Measurements from ENCODE around the gene SH3PXD2A.

Gene SH3PXD2A

DNA sequence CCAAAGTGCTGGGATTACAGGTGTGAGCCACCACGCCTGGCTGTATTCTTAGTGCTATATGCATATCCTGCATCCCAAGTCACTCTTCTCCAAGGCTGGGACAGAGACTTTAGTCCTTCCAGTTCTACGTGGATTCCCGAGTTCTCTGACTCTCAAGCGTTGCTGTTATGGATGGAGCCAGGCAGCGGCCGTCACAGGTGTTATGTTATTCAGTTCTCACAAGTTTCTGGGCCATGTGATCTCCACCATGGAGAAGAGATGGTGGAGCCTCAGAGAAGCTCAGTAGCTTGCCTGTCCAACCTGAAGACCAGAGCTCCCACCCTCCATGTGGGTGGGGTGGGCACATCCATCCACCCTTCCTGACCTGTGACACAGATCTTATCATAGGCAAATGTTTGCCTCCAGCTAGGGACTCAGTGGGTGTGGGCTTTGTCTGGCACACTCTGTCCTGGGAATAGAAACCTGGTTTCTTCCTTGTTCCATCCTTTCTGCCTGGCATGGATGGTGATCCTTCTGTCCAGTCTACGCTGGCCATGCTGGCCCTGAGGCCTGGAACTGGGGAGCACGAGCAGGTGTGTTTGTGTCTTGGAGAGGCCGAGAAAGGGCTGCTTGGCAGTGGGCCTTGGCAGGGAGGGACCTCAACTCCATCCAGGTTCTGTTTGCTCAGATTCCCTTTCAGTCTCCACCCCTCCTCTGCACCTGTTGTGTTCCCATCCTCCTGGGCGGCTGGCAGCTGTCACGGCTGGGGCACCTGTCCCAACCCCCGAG lies 306.6 kb downstream of the SH3PXD2A start:
- FAIRE-seq (no peak), DNase-seq (ENCODE audit: extremely low spot score, insufficient read length, low read depth) (no peak)

DNA sequence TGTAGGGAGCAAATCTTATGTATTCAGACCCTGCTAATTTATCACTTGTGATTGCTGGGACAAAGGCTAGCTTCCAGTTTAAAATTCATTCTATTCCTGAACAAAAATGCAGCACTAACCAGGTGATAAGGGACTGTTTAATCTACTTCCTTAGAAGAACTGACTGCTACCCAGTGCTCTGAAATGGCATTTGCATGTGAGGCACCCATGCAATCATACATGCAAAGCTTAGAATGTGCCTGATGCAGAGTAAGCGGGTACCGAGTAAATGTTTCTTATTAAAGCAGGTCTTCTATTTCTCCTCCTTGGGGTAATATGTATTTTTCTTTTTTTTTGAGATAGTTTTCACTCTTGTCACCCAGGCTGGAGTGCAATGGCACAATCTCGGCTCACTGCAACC lies 307.4 kb downstream of the SH3PXD2A start:
- DNase-seq (ENCODE audit: extremely low spot score, insufficient read length, low read depth) (no peak), FAIRE-seq (no peak)

DNA sequence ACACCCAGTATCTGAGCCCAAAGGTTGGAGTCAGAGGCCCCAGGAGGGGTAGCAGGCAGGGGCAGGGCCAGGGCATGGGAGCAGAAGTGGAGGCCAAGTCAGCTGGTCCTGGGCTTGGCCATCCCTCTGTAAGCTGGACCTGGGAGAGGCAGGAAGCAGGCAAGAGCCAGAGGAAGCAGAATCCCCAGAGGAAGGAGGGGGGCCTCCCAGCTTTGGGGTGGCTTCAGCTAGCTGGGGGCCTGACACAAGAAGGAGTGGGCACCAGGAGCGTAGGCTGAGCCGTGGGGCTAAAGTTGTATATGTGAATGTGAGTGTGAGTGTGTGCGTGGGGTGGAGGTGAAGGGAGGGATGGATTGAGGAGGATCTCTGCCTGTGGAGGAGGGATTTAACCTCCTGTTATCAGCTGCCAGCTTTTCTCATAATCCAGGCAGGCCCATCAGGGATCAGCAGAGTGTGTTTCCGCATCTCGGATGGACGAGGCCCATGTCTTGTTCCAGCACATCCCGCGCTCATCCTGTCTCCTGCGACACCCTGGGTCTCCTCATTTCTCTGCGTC lies 307.9 kb downstream of the SH3PXD2A start:
- FAIRE-seq (no peak), DNase-seq (ENCODE audit: extremely low spot score, insufficient read length, low read depth) (no peak)

DNA sequence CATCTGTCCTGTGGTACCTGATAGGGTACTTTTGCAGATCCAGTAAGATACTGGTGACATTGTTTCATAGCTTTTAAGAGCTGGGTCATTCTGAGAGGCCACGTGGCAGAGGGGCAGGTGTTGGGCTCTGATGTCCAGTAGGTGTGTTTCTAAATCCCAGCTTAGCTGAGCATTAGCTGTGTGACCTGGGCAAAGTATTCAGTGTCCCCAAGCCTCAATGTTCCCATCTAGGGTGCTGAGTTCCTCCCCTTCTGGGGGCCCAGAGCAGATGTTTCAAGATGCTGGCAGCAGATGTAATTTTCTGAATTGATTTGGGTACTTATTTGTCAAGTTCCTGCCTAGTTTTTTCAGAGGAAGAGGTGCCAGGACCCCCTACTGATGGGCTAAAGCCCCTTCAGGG lies 309.0 kb downstream of the SH3PXD2A start:
- no peak for FAIRE-seq
- no peak for DNase-seq (ENCODE audit: extremely low spot score, insufficient read length, low read depth)

DNA sequence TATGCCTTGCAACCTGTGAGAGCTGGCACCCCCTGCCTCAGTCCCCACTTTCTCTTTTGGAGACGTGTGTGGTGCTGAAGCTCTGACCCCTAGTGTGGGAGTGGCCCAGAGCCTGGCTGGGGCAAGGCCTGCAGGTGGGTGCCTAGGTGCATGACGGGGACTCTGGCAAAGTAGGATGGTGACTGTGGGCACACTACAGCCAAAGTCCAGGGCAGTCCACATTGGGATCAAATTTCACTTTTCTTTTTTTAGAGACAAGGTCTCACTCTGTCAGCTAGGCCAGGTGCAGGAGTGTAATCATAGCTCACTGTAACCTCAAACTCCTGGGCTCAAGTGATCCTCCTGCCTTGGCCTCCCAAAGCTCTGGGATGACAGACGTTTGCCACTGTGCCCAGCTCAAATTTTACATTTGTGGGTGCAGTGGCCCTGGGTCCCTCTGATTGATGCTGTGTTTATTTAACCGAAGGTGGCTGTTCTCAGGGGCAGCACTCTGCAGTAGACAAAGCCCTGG lies 309.6 kb downstream of the SH3PXD2A start:
- no peak for FAIRE-seq

GRCh38 chr10:103545366-103545765 lies 310.0 kb downstream of the SH3PXD2A start:
- FAIRE-seq = no peak
- no peak for DNase-seq (ENCODE audit: extremely low spot score, insufficient read length, low read depth)

More for the DNA sequence above, 309.6 kb downstream of the SH3PXD2A start:
- no peak for DNase-seq (ENCODE audit: extremely low spot score, insufficient read length, low read depth)

- no peak for FAIRE-seq
- DNase-seq (ENCODE audit: extremely low spot score, insufficient read length, low read depth) = no peak
Measured at GRCh38 chr10:103544657-103545310, 310.6 kb downstream of the SH3PXD2A start.

All from GM18507 (cell line).